Activated gamma-delta T cell treated with anti-CD3 and anti-CD28 coated beads, Interleukin-2, amount 50 U/mL, for 16 hours (primary cell): Measurements from ENCODE around the gene RSRC1.
"Not testable (repeated sequence)": the region's sequence is repeated elsewhere in the genome, so short reads cannot be mapped to it uniquely, and the experiment has no call there.

Experiments used
- DNase-seq: peaks from one replicate; pipeline ENCODE4 v3.0.0-alpha.2; 2020; ENCODE audit warnings: low read depth

Gene RSRC1

DNA sequence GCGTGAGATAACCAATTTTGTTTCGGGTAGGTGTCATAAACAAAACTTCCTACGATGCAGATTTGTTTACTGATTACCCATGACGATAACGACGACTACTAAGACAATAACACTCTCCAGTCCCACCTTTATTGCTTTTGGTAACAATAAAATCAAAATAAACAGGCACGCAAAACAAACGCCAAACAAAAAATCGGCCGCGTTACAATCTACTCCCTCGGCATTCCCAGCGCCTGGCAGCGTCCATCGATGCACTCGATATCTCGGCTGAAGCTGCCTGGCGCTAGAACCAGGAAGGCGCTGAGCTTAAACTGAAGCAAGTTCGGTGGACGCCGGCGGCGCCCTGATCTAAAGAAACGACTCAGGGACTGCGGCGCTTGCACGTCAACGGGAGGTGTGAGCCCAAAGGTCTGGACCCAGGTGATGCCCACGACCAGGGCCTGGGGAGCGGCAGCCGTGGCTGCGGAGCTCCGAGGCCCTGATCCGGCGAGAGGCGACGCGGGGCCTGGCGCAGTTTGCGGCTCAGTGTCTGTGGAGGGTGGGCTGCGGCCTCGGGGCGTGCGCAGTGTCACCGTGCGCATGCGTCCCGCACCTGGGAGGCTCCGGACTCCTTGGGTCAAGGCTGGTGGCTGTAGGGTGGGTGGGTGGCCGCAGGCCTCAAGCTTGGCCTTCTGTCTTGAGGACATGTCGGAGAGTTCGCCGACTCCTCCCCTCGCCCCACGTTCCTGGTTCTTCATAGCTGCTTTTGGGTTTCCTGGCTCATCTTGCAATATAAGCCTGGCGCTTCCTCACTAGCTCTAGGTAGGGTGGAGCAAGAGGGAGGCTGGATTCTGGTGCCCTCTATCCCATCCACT lies at the start of gene RSRC1:
Gene RSRC1, plus strand, starts transcription at position 286 of the 854 bp plus-strand sequence. CDS start 12,016 bp downstream, outside the sequence.
- DNase-seq, result peak; percentile 52

GRCh38 chr3:158065574-158065973 lies 44.3 kb upstream of the RSRC1 start:
- DNase-seq, result not testable (repeated sequence)

- DNase-seq, result no peak
Measured at GRCh38 chr3:158072790-158073189, 37.1 kb upstream of the RSRC1 start.

GRCh38 chr3:158074591-158074990 lies 35.3 kb upstream of the RSRC1 start:
- DNase-seq, result no peak

- DNase-seq, result no peak
Measured at GRCh38 chr3:158079599-158079998, 30.3 kb upstream of the RSRC1 start.

- no peak for DNase-seq
Measured at GRCh38 chr3:158084651-158085050, 25.2 kb upstream of the RSRC1 start.

- no peak for DNase-seq
Measured at GRCh38 chr3:158085358-158085757, 24.5 kb upstream of the RSRC1 start.

GRCh38 chr3:158085931-158086330 lies 24.0 kb upstream of the RSRC1 start:
- DNase-seq, result no peak

- no peak for DNase-seq
Measured at GRCh38 chr3:158086361-158086760, 23.5 kb upstream of the RSRC1 start.

DNA sequence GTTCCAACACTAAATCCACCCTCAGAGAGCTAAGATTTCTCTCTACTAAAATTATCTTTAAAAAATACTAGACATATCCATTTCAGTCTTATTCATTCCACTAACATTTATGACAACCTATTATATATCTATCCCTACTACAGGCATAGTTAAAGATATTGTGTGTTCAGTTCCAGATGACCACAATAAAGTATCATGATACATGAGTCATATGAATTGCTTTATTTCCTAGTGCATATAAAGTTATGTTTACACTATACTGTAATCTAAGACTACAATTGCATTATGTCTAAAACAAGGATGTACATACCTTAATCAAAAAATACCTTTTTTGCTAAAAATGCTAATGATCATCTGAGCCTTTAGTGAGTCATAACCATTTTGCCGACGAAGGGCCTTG lies 23.1 kb upstream of the RSRC1 start:
- no peak for DNase-seq

DNA sequence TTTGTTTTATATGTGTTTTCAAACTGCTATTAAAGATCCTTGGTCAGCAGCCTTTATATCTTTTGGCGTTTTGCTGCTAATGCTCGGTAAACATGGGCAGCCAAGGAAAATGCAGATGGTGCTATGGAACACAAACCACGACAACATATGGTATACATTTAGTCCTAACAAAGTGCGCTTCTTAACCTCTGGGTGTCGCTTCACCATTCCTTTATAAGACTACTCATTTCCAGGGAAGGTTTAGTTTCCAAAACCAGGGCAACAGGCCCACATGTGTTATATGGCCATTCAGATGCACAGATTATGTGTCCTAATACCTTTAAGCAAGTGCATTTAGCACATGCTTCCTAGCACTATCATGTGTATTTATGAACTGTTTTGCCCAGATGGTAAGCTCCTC lies 18.4 kb upstream of the RSRC1 start:
- no peak for DNase-seq

DNA sequence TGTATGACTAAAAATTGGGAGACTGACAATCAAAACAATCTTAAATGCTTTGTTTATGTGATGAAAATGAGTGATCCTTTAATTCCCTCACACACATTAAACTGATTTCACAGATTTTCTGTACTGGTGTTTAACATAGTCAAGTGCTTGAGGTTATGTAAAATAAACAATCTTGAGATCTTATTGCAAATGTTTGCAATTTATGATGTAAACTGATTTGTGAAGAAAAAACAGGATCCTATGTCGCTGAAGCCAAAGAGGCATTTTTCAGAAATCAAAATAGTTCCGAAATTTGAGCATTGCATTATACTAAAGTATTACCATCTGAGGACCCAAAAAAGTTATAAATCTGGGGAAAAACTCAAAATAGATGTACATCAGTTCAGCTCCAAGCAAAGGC lies 16.4 kb upstream of the RSRC1 start:
- DNase-seq, result no peak

DNA sequence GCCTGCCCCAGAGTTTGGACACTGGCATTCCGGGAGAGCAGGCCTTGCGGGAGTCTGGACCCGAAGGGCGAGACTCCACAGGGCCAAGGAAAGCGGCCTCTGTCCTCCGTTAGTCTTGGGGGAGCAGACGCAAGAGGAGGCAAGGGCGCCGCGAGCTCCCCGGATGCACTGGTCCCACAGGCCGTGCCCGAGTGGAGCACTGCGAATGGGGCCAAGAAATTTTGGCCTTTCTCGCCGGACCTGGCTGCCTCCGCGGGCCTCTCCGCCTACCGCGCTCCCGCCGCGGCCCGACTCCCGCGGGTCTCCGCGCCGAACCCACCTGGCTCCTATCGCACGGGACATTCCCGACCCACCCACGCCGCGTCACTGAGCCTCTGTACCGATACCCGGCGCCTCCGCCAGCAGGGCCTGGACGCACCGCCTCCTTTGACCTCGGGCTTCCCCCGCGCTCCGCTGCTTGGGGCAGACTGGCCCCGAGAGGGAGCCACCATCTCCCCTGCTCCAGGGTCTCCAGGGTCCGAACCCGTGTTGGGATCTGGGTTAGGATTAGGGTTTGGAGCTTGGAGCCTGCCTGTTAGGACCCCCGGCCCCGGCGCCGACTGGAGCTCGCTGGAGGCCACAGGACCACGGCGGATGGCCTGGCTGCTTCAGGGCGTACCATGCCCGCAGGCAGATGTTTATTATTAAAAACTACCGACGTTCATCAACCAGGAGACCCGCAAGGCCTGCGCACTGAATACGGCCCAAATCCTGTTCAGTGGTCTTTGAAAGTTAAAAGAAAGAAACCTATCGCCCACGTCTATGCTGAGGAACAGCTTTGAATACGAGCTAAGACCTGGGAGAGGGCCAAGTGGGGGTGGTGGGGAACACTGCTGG lies 15.4 kb upstream of the RSRC1 start:
- DNase-seq, result no peak

- no peak for DNase-seq
Measured at GRCh38 chr3:158095111-158095813, 14.6 kb upstream of the RSRC1 start.

GRCh38 chr3:158095814-158096704 lies 13.8 kb upstream of the RSRC1 start:
- no peak for DNase-seq

DNA sequence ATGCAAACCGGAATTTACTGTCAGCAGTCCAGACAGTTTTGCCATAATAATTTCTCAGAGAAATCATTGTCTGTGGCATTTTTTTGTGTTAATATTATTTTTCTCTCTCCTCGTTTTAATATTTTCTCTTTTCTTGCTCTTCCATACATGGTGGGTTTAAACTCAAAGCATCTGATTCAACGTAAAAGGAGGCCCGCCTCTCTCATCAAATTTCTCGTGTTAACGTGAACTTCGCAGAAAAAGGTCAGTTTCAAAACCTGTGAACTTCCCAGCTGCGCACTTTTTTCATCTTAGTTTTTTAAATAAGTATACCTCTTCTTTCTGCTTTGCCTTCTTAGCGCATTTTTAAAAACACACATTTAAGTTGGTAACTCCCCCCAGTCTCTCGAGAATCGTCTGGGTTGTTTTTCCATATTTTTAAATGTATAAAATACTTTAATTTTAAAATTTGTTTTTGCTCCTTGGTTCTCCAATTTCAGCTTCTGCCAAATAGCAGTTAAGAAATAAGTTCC lies 12.8 kb upstream of the RSRC1 start:
- DNase-seq, result no peak

- peak; percentile 37 for DNase-seq
Measured at GRCh38 chr3:158097593-158098308, 12.1 kb upstream of the RSRC1 start.

GRCh38 chr3:158098309-158098639 lies 11.6 kb upstream of the RSRC1 start:
- no peak for DNase-seq

- no peak for DNase-seq
Measured at GRCh38 chr3:158098834-158099424, 11.0 kb upstream of the RSRC1 start.

DNA sequence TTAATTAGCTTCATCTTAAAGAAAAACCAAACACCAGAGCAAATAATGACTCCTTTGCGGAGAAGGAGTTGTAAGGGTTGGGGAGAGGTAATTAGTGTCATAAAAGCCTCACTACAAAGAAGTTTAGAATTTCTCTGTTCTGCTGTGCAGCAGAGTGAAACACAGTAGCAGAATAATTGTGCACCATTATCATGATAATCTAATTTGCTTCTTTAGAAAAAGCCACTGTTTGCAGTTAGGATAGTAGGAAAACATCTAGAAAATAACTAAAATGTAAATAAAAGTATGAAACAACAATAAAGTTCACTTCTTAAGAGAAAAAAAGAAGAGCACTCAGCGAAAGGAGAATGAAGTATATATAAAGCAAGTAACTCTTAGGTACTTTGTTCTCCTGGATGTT lies 9.2 kb upstream of the RSRC1 start:
- DNase-seq, result no peak
